HL-60/S4 treated with phorbol 12-myristate 13-acetate at 8.2 ng/mL for 4 days and 3 days (cell line): ENCODE measurements around the gene CLDN16.

Experiments used
- in situ Hi-C: fragments of 300-500 bp; cut with MboI; formaldehyde crosslinking; loops from 2 replicates; pipeline ENCODE4 v1.15.0; 2022; ENCODE audit warnings: low sequenced_read_pairs

CLDN16 gene

GRCh38 chr3:190387578-190388213, at the start of gene CLDN16:
Gene CLDN16 (plus strand): TSS chr3:190388163. CDS start chr3:190388330, 167 bp downstream.
- in situ Hi-C loops = no loop called here

- in situ Hi-C loops = no loop called here
Measured at GRCh38 chr3:190338717-190339116, 49.2 kb upstream of the CLDN16 start.

GRCh38 chr3:190339130-190339529, 48.8 kb upstream of the CLDN16 start:
- in situ Hi-C loops = no loop called here

- in situ Hi-C loops = no loop called here
Measured at GRCh38 chr3:190340071-190340470, 47.9 kb upstream of the CLDN16 start.

GRCh38 chr3:190345027-190345821, 42.7 kb upstream of the CLDN16 start:
- in situ Hi-C loops = no loop called here

GRCh38 chr3:190345878-190346277, 42.1 kb upstream of the CLDN16 start:
- in situ Hi-C loops = no loop called here

- in situ Hi-C loops = no loop called here
Measured at GRCh38 chr3:190346541-190346940, 41.4 kb upstream of the CLDN16 start.

- in situ Hi-C loops = no loop called here
Measured at GRCh38 chr3:190352861-190353457, 35.0 kb upstream of the CLDN16 start.

- in situ Hi-C loops = no loop called here
Measured at GRCh38 chr3:190356246-190356645, 31.7 kb upstream of the CLDN16 start.

GRCh38 chr3:190357468-190357867, 30.5 kb upstream of the CLDN16 start:
- in situ Hi-C loops = no loop called here

GRCh38 chr3:190359813-190360212, 28.1 kb upstream of the CLDN16 start:
- in situ Hi-C loops = no loop called here

GRCh38 chr3:190360228-190360627, 27.7 kb upstream of the CLDN16 start:
- in situ Hi-C loops = no loop called here

GRCh38 chr3:190361791-190362190, 26.2 kb upstream of the CLDN16 start:
- in situ Hi-C loops = no loop called here

- in situ Hi-C loops = no loop called here
Measured at GRCh38 chr3:190362258-190362657, 25.7 kb upstream of the CLDN16 start.

GRCh38 chr3:190366133-190366532, 21.8 kb upstream of the CLDN16 start:
- in situ Hi-C loops = no loop called here

- in situ Hi-C loops = no loop called here
Measured at GRCh38 chr3:190368881-190369280, 19.1 kb upstream of the CLDN16 start.

- in situ Hi-C loops = no loop called here
Measured at GRCh38 chr3:190369668-190370295, 18.2 kb upstream of the CLDN16 start.

GRCh38 chr3:190370369-190370768, 17.6 kb upstream of the CLDN16 start:
- in situ Hi-C loops = no loop called here

- in situ Hi-C loops = no loop called here
Measured at GRCh38 chr3:190371152-190371551, 16.8 kb upstream of the CLDN16 start.

- in situ Hi-C loops = no loop called here
Measured at GRCh38 chr3:190375246-190375645, 12.7 kb upstream of the CLDN16 start.

- in situ Hi-C loops = no loop called here
Measured at GRCh38 chr3:190375671-190376070, 12.3 kb upstream of the CLDN16 start.
